NCI-H1092 treated with DMSO at 0.1 percent for 48 hours (cell line): ENCODE measurements around the gene MAPK1IP1L.
"Not testable (repeated sequence)": the region's sequence is repeated elsewhere in the genome, so short reads cannot be mapped to it uniquely, and the experiment has no call there.

Experiments
- DNase-seq: peaks from one replicate; lab custom pipeline; 2025; lab: John Stamatoyannopoulos, UW

The MAPK1IP1L gene

GRCh38 chr14:55054098-55054497 lies 2.7 kb downstream of the MAPK1IP1L start:
- no peak for DNase-seq

- DNase-seq = no peak
Measured at GRCh38 chr14:55057919-55058318, 6.5 kb downstream of the MAPK1IP1L start.

GRCh38 chr14:55059333-55059732 lies 7.9 kb downstream of the MAPK1IP1L start:
- DNase-seq = no peak

- peak; percentile 84 for DNase-seq
Measured at GRCh38 chr14:55062517-55063351, 11.3 kb downstream of the MAPK1IP1L start.

- DNase-seq = not testable (repeated sequence)
Measured at GRCh38 chr14:55064896-55065295, 13.4 kb downstream of the MAPK1IP1L start.

GRCh38 chr14:55065411-55065810 lies 14.0 kb downstream of the MAPK1IP1L start:
- no peak for DNase-seq

GRCh38 chr14:55066223-55066622 lies 14.8 kb downstream of the MAPK1IP1L start:
- DNase-seq = no peak

GRCh38 chr14:55070981-55071411 lies 19.5 kb downstream of the MAPK1IP1L start:
- no peak for DNase-seq

GRCh38 chr14:55071870-55072640 lies 20.6 kb downstream of the MAPK1IP1L start:
- DNase-seq = peak; percentile 42

GRCh38 chr14:55073856-55074255 lies 22.4 kb downstream of the MAPK1IP1L start:
- peak; percentile 7 for DNase-seq

GRCh38 chr14:55074662-55075061 lies 23.2 kb downstream of the MAPK1IP1L start:
- DNase-seq = peak; percentile 23

GRCh38 chr14:55075628-55076175 lies 24.3 kb downstream of the MAPK1IP1L start:
- no peak for DNase-seq

GRCh38 chr14:55077170-55078151 lies 26.0 kb downstream of the MAPK1IP1L start:
- DNase-seq = no peak

- DNase-seq = not testable (repeated sequence)
Measured at GRCh38 chr14:55079961-55080360, 28.5 kb downstream of the MAPK1IP1L start.

GRCh38 chr14:55084401-55085059 lies 33.1 kb downstream of the MAPK1IP1L start:
- DNase-seq = no peak

GRCh38 chr14:55085060-55085660 lies 33.7 kb downstream of the MAPK1IP1L start:
- DNase-seq = no peak

GRCh38 chr14:55086938-55087337 lies 35.5 kb downstream of the MAPK1IP1L start:
- no peak for DNase-seq

- no peak for DNase-seq
Measured at GRCh38 chr14:55088356-55088755, 36.9 kb downstream of the MAPK1IP1L start.

GRCh38 chr14:55092341-55092740 lies 40.9 kb downstream of the MAPK1IP1L start:
- no peak for DNase-seq
